GM21529 (cell line): ENCODE data around the gene MTERF1.

Experiments
- ATAC-seq: cut with Tn5 transposase; IDR thresholded peaks from one replicate; pipeline ENCODE4 v1.9.1; 2021; ENCODE audit not compliant: unreplicated experiment

MTERF1 gene

DNA sequence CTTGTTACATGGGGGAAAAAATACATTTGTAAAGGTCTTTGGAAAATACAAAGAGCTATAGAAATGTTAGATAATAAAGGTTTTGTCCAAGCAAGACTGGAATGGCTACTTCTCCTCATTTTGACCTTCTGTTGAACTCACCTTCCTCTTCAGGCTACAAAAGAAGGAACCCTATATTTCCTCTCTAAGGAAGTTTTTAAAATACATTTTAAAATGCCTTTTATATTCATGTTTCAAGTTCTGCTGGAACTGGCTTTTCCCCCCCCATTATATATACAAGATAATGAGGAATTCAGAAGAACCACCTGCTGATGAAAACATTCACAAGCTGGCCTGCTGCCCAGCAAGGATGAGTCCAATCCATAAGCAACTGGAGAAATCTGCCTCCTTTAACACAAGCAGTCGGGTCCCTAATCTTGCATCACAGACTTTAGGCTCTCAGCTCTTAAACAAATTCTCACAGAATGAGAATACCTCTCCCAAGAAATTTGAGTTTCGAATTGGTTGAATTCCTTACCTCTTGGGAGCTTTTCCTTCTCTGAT, 44.6 kb downstream of the MTERF1 start:
- no peak for ATAC-seq

DNA sequence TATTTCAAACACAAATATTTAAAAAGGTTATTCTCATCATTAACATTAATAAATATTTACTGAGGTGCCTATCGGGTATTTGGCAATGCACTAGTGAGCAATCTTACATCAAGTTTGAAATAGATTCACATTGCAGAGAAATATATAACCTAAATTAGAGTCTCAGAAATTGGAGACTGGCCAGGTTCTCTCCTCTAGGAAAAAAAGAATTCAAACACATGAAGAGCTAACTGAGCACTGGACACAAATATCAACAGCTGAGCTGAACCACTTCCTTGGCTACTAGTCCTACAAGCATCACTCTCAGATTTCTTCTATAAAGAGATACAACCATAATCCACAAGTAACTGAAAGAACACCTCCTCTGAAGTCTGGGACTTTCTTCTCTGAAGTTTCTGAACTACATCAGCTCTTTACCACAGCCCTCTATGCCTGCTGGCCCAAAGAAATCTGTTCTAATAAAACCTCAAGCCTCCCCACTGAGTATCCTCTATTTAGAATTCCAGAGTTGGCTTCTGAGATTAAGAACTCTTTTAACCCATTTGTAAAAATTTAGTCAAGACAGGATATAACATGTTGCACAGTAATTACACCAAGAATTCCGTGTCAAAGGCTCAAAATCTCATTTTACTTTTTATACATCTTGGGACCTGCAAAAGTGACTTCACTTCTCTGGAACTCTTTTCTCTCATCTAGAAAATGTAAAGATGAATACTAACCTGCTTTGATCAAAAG, 45.2 kb downstream of the MTERF1 start:
- ATAC-seq = no peak

GRCh38 chr7:91832493-91833045, 47.9 kb downstream of the MTERF1 start:
- no peak for ATAC-seq

DNA sequence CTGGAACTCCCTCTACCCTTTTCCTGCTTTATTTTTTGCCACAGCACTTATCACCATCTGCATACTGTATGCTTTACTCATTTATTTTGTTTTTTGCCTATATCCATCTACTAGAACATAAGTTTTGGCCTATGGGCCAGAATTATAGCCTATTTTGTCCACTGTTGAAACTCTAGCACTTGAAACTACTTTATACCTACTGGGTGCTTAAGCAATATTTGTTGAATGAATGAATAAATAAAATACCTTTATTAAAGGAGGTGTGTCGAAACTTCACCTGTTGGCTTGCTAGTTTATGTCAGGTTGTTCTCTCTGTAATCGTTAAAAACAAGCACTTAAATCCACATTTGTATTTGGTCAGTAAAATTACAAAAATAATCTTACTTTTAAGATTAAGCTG, 53.3 kb downstream of the MTERF1 start:
- no peak for ATAC-seq

- no peak for ATAC-seq
Measured at GRCh38 chr7:91826377-91826776, 54.1 kb downstream of the MTERF1 start.

DNA sequence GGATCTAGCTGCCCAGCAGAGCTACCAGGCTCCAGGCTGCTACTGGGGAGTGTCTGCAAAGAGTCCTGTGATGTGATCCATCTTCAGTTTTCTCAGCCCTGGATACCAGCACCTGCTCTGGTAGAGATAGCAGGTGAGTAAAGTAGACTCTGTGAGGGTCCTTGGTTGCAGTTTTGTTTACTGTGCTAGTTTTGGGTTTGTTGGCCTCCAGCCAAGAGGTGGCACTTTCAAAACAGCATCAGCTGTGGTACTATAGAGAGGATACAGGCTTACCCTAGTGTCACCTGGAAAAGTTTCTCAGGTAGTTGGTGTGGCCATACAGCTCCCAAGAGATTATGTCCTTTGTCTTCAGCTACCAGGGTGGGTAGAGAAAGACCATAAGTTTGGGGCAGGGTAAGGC, 56.3 kb downstream of the MTERF1 start:
- no peak for ATAC-seq
